Upper lobe of left lung (tissue), 4 donors: Measurements from ENCODE around the gene MAEA.

Experiments used
- CTCF ChIP-seq, 6 experiments: fragments of 450-650 bp in 4 of 6; fragments of 200-600 bp in 2 of 6; sonication (generic) in 2 of 6; IDR thresholded peaks; one replicate each; pipeline ENCODE4 v1.5.1; 2016 to 2019; ENCODE audit warnings: antibody characterized with exemption in 6 of 6
- EP300 ChIP-seq, 4 donors: sonication (generic); formaldehyde crosslinking; IDR thresholded peaks; one replicate each; pipeline ENCODE4 v1.5.1; 2017; ENCODE audit warnings: antibody characterized with exemption in 4 of 4, control low read depth in 2 of 4
- POLR2AphosphoS5 ChIP-seq, 2 donors: sonication (generic); formaldehyde crosslinking; IDR thresholded peaks; one replicate each; pipeline ENCODE4 v1.5.1; 2017; ENCODE audit warnings: antibody characterized with exemption in 2 of 2

GRCh38 chr4:1244978-1245471, 44.7 kb upstream of the MAEA start:
- TF ChIP-seq CTCF (IDR thresholded peaks at IDR 0.05) (no peak), EP300 (IDR thresholded peaks at IDR 0.05) (no peak), POLR2AphosphoS5 (IDR thresholded peaks at IDR 0.05) (no peak)
